Stimulated activated CD8-positive, alpha-beta memory T cell treated with anti-CD3 and anti-CD28 coated beads, Interleukin-7, amount 100 ng/mL, for 1 hour (primary cell): ENCODE data around the gene ZC3H18.

Source experiments
- DNase-seq, 2 donors: peaks; one replicate each; pipeline ENCODE4 v3.0.0-alpha.2; 2020; ENCODE audit warnings: low read depth in 2 of 2

The ZC3H18 gene

GRCh38 chr16:88639231-88640038 lies 69.2 kb downstream of the ZC3H18 start:
- no peak for DNase-seq

GRCh38 chr16:88640039-88640495 lies 69.9 kb downstream of the ZC3H18 start:
- DNase-seq: no peak

GRCh38 chr16:88640498-88641247 lies 70.5 kb downstream of the ZC3H18 start:
- no peak for DNase-seq

DNA sequence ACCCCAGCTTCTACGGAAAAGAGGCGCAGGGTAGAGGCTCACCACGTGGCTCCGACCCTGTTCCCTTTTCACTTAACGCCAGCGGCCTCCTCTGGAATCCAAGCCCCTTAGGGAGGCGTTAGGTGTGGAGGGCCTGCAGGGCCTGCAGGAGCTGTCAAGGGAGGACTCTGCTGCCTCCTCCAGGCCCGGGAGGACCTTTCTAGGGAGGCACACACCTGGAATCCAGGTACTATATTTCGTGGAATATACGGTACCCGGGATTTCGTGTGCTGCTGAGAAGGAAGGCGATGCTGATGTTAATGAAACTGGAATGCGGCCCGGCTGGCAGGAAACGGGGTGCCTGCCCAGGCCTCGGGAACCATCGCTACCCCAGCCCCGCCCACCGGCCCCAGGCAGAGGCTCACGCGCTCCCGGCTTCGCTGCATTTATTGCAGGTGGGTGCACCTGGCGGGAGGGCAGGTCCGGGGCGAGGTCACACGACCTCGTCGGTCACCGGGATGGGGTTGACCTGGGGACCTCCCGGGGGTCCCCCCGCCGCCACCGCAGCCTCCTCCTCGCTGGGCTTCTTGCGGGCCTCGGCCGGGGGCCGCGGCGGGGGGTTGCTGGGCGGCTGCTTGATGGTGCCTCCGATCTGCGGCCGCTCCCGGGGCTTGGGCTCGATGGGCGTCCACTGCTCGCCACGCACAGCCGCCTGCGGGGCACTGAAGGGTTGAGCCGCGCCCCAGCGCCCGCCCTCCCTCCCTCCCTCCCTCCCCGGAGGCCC lies 72.9 kb downstream of the ZC3H18 start:
- no peak for DNase-seq

DNA sequence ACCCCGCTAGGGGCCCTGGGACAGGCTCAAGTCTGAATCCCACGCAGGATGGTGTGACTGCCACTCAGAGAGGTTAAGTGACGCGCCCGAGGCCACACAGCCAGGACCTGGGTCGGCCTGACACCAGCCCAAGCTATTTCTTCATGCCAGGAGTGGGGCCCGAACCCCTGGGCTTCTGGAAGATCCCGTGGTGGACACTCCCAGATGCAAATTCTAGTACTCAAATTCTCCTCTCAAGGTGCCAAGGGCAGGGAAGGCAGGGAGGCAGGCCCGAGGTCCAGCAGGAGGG lies 73.4 kb downstream of the ZC3H18 start:
- DNase-seq: no peak

- DNase-seq: no peak
Observed at GRCh38 chr16:88645455-88645854, 75.3 kb downstream of the ZC3H18 start.

DNA sequence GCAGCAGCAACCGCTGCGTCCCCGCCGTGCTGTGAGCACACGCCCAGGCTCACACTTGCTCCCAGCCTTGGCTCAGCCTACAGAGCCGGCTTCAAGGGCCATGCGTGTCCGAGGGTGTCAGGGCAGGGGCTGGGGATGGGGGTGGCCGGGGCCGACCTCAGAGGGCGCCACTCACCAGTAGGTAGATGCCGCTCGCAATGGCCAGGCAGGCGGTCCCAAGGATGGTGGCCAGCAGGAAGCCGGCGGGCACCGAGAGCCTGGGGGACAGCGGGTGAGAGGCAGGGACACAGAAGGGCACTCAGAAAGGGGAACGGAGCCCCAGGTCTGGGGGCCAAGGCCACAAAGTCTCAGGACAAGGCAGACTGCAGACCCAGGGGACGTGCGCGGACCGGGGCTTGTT lies 75.7 kb downstream of the ZC3H18 start:
- DNase-seq: no peak

DNA sequence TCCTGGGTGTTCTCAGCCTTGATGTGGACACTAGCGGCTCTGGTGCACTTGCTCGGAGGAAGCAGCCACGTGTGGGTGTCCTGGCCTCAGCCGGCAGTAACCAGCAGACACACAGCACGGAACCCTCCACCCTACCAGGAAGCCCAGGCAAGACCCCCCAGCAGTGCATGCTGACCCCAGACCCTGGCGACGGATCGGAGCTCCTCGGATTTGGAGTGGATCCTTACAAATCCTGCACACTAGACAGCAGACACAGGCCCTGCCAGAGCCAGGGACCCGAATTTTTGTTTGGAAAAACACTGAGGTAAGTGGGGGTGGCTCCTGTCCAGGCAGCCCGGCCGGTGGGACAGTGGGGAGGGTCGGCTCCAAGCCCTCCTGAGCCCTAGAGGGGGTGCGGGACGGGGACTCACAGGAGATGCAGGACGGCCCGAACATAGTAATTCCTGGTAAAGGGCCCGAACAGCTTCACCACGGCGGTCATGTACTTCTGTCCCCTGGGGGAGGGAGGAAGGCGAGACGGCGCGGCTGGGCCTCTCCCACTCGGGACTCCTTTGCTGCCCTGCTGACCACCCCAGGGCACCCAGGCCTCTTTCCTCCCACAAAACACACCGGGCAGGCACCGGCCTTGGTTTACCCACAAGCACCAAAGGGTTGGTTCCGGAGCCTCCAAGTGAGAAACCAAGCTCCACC lies 76.3 kb downstream of the ZC3H18 start:
- no peak for DNase-seq

DNA sequence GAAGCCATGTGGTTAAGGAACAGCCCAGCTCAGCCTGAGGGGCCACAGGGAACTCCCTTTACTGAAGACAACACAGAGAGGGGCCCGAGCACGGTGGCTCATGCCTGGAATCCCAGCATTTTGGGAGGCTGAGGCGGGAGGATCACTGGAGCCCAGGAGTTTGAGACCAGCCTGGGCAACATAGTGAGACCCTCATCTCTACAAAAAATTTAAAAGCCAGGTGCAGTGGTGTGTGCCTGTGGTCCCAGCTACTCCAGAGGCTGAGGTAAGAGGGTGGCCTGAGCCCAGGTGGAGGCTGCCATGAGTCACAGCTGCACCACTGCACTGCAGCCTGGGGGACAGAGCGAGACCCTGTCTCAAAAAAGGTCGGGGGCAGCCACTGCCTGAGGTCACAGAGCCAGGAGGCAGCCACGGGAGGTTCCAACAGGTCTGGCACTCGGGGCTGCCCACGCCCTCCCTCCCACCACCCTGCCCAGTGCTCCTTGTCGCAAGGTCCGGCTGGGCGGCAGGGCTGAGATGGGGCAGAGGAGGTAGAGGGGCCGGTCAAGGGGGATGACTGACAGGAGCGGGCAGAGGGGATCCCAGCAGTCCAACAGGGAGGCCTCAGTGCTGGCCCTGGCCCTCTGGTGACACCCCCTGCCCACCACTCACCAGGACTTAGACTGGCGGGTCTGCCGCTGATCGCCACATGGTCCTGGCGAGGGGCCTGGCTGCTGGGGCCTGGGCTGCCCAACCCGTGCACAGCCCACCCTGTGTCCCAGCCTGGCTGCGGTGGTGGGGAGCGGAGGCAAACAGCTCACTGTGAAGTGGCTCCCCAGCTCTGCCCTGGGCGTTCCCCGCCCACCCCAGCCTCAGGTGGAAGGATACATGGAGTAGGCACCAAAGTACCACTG lies 77.2 kb downstream of the ZC3H18 start:
- no peak for DNase-seq

GRCh38 chr16:88649195-88649923 lies 79.2 kb downstream of the ZC3H18 start:
- no peak for DNase-seq

GRCh38 chr16:88649924-88650748 lies 79.9 kb downstream of the ZC3H18 start:
- DNase-seq: no peak

DNA sequence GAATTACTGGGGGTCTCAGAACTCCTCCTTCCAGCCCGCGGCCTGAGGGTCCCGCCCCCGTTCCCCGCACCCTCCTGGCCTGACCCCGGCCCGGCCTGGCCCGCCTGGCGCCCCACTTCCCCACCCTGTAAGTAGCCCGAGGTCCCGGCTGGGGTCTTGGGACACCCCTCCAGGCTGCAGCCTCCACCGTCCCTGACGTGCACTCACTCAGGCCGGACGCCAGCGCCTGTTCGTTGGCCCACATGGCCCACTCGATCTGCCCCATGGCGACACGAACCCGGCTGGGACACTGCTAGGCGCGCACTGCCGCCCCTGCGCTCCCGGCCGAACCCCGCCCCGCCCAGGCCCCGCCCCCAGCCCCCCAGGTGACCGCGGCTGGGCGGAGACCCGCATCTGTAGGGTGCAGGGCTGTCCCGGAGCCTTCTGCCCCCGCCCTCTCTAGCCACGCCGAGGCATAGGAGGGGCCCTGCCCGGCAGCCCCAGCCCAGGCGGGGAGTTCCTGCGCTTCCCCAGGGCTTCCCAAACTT lies 80.6 kb downstream of the ZC3H18 start, which contains the start of gene CYBA:
Gene CYBA (minus strand): TSS at position 305 of the 527 bp plus-strand sequence. CDS start 40 bp downstream, at position 265.
- DNase-seq: peak; percentile 53 to 65

GRCh38 chr16:88651276-88651988 lies 81.2 kb downstream of the ZC3H18 start:
- peak in 1 of 2 donors; percentile 36 for DNase-seq

DNA sequence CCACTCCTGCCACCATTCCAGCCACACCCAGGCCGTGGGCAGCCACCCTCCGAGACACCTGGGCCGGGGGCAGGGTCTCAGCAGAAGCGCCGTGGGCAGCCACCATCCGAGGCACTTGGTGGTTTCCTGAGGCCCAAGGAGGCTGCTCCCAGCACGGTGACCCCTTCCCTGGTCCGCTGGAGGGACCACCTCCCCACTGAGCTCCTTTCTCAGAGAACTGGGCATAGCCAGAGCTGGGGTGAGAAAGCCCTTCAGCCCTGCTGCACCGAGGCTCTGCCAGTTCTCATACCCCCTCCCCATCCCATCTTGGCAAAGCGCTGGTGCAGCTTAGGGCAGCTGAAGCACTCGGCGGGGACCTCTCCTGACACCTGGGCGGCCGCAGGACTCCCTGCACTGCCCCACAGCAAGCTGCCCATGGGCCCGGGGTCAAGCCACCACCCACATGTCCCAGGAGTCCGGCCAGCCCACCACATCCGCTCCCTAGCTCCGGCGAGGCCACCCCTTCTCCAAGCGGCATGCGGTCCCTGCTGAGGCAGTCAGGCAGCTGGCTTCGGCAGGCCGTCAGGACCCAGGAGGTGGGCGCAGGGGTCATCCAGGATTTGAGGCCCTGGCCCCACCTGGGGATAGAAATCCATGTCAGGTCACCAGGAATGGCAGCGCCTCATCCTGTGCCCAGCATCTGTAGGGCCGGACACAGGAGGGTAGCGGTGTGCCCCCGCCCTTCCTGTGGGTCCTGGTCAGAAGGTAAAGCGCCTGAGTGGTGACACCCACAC lies 82.0 kb downstream of the ZC3H18 start:
- DNase-seq: no peak

DNA sequence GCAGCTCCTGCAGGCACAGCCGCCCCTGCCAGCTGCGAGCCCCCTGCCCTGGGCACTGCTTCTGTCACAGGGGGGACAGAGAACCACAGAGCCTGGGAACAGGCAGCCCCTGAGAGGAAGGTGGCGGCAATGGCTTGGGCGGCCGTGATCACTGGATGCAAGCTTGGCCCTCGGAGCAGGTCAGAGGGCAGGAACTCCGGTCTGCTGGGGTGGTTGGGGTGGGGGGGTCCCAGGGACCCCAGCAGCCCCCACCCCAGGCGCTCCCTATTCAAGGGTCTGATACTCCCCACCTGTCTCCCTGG lies 82.5 kb downstream of the ZC3H18 start:
- DNase-seq: no peak

- DNase-seq: no peak
Observed at GRCh38 chr16:88653101-88653500, 82.9 kb downstream of the ZC3H18 start.

DNA sequence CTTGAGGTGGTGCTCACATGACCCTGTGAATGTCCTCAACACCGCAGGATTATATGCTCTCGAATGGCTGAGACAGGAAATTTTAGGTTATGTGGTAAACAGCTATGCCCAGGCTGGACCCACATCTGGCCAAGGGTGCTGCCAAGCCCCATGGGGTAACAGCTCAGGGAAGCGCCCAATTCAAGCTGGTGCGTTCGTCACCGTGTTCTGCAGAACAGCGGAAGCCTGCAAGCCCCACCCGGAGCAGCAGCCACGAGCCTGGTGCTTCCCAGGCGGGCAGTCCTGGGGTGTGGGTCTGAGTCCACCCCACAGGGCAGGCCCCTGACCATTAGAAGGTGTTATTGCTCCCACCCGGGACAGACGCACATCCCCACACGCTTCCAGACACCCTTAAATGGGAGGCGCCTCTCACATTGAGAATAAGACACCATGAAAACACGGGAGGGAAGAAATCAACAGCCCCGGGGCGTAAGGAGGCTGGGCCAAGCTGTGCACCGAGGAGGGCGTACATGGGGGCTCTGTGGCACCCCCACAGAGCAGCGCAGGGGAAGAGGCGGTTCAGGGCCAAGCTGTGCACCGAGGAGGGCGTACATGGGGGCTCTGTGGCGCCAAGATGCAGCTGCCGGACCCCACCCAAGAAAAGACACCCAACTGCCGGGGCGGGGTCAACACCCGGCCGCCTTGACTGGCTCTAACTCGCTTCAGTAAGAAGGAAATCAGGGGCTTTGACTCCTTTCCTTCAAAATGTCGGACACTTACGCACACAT lies 83.6 kb downstream of the ZC3H18 start:
- DNase-seq: no peak
